GM19035 (cell line): ENCODE measurements around the gene CASP8.

Experiments used
- ATAC-seq: cut with Tn5 transposase; IDR thresholded peaks from one replicate; pipeline ENCODE4 v1.9.1; 2021; ENCODE audit not compliant: unreplicated experiment

The CASP8 gene

GRCh38 chr2:201329409-201329808, 69.1 kb downstream of the CASP8 start:
- no peak for ATAC-seq
